RWPE2 (cell line): Measurements from ENCODE around the gene NAA16.
A peak's percentile ranks its signal among the peaks of the same experiment; 100 is the strongest.

Experiments
- ATAC-seq: fragments of 200-7000 bp; cut with Tn5 transposase; 3 replicates; pipeline ENCODE4 v1.9.1; 2021; ENCODE audit warnings: low read depth
- DNase-seq: peaks from one replicate; pipeline ENCODE4 v3.0.0-alpha.2; 2020; ENCODE audit warnings: low spot score
- H3K27ac ChIP-seq: fragments of 450-650 bp; 2 replicates; pipeline ENCODE4 v1.5.1; 2017; ENCODE audit warnings: mild to moderate bottlenecking; ENCODE audit not compliant: poor library complexity, severe bottlenecking
- H3K27me3 ChIP-seq: fragments of 250-450 bp; sonication (Bioruptor Pico); 2 replicates; pipeline ENCODE4 v1.5.1; 2021; ENCODE audit warnings: mild to moderate bottlenecking, moderate library complexity; ENCODE audit not compliant: insufficient read depth, poor library complexity, severe bottlenecking
- H3K36me3 ChIP-seq: fragments of 250-450 bp; sonication (Bioruptor Pico); 2 replicates; pipeline ENCODE4 v1.5.1; 2020; ENCODE audit warnings: low read depth, mild to moderate bottlenecking, moderate library complexity
- H3K4me1 ChIP-seq: fragments of 250-450 bp; sonication (Bioruptor Pico); 2 replicates; pipeline ENCODE4 v1.5.1; 2021; ENCODE audit warnings: mild to moderate bottlenecking, moderate library complexity; ENCODE audit not compliant: insufficient read depth, poor library complexity, severe bottlenecking
- H3K4me3 ChIP-seq: fragments of 250-450 bp; sonication (Bioruptor Pico); 2 replicates; pipeline ENCODE4 v1.5.1; 2021; ENCODE audit warnings: mild to moderate bottlenecking, moderate library complexity; ENCODE audit not compliant: severe bottlenecking
- H3K9me3 ChIP-seq: fragments of 250-450 bp; sonication (Bioruptor Pico); 2 replicates; pipeline ENCODE4 v1.5.1; 2021; ENCODE audit warnings: mild to moderate bottlenecking, moderate library complexity; ENCODE audit not compliant: severe bottlenecking
- TF ChIP-seq, protein P1 (sequence below): fragments of 450-650 bp; IDR thresholded peaks from one replicate; pipeline ENCODE4 v1.5.1; 2017; ENCODE audit warnings: mild to moderate bottlenecking, moderate library complexity; ENCODE audit not compliant: poor library complexity, severe bottlenecking

NAA16 gene

DNA sequence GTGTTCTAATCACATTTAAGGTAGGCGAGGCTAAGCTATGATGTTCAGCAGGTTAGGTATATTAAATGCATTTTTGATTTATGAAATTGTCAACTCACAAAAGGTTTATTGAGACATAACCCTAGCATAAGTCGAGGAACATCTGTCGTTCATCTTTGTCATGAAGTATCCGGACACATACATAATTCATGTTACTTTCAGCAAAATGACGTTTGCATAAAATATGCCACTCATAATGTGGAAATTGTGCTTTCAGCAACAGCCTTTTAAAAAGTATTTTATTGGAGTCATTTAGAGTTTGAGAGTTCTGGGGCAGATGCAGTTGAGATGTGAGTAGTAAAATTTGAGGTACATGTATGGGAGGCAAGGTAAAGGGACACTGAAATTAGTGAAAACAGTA is 66.4 kb downstream of the NAA16 start:
- Histone ChIP-seq H3K4me1 (peaks cover 2% of the 10 kb centered on the region), H3K36me3 (peaks cover 41% of the 10 kb centered on the region), H3K9me3 (no peaks in the 10 kb centered on the region), H3K27ac (no peak overlapping the region), H3K4me3 (no peak overlapping the region), H3K27me3 (no peaks in the 10 kb centered on the region)
- ATAC-seq (no peak), DNase-seq (no peak)
- TF ChIP-seq, protein P1, sequence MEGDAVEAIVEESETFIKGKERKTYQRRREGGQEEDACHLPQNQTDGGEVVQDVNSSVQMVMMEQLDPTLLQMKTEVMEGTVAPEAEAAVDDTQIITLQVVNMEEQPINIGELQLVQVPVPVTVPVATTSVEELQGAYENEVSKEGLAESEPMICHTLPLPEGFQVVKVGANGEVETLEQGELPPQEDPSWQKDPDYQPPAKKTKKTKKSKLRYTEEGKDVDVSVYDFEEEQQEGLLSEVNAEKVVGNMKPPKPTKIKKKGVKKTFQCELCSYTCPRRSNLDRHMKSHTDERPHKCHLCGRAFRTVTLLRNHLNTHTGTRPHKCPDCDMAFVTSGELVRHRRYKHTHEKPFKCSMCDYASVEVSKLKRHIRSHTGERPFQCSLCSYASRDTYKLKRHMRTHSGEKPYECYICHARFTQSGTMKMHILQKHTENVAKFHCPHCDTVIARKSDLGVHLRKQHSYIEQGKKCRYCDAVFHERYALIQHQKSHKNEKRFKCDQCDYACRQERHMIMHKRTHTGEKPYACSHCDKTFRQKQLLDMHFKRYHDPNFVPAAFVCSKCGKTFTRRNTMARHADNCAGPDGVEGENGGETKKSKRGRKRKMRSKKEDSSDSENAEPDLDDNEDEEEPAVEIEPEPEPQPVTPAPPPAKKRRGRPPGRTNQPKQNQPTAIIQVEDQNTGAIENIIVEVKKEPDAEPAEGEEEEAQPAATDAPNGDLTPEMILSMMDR, result no peak

DNA sequence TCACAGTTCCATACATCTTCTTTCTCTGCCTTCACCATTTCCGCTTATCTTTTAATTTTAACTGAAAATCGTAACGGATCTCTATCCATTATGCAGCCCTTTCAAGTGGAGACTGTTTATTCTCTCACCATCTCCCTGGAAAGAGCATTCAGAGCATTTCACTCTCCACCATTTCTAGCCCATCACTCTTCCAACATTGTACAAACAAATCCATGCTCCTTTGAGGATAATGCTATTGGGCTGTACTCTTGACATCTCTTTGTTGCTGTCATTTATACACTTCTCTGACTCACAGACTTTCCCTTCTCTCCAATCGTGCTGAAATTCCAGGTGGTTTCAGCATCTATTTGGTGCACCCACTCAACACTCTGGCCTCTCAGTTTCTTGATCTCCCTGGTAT is 71.4 kb downstream of the NAA16 start:
- Histone ChIP-seq H3K9me3 (no peaks in the 10 kb centered on the region), H3K27me3 (no peaks in the 10 kb centered on the region), H3K4me3 (no peak overlapping the region), H3K4me1 (peaks cover 2% of the 10 kb centered on the region), H3K36me3 (no peaks in the 10 kb centered on the region), H3K27ac (no peak overlapping the region)
- no peak for ATAC-seq
- TF ChIP-seq, protein P1, result no peak
- DNase-seq, result no peak

- H3K36me3 ChIP-seq, result no peaks in the 10 kb centered on the region
- DNase-seq (no peak), ATAC-seq (no peak)
- H3K9me3 ChIP-seq, result no peaks in the 10 kb centered on the region
- no peak overlapping the region for H3K27ac ChIP-seq
- H3K27me3 ChIP-seq, result no peaks in the 10 kb centered on the region
- H3K4me3 ChIP-seq, result no peak overlapping the region
- H3K4me1 ChIP-seq, result peaks cover 2% of the 10 kb centered on the region
- TF ChIP-seq, protein P1, result no peak
Measured at GRCh38 chr13:41383386-41383785, 72.3 kb downstream of the NAA16 start.

GRCh38 chr13:41384749-41385503 is 73.9 kb downstream of the NAA16 start:
- TF ChIP-seq, protein P1, result peak; percentile 63
- ATAC-seq, result no peak
- Histone ChIP-seq H3K4me1 (no peaks in the 10 kb centered on the region), H3K27ac (no peak overlapping the region), H3K27me3 (no peaks in the 10 kb centered on the region), H3K9me3 (no peaks in the 10 kb centered on the region), H3K36me3 (no peaks in the 10 kb centered on the region), H3K4me3 (no peak overlapping the region)
- no peak for DNase-seq

- H3K27me3 ChIP-seq, result no peaks in the 10 kb centered on the region
- H3K4me3 ChIP-seq, result no peak overlapping the region
- H3K9me3 ChIP-seq, result no peaks in the 10 kb centered on the region
- ATAC-seq, result no peak
- H3K27ac ChIP-seq, result no peak overlapping the region
- TF ChIP-seq, protein P1, result no peak
- no peaks in the 10 kb centered on the region for H3K4me1 ChIP-seq
- H3K36me3 ChIP-seq, result no peaks in the 10 kb centered on the region
- no peak for DNase-seq
Measured at GRCh38 chr13:41386211-41386610, 75.1 kb downstream of the NAA16 start.
